K562 (cell line): ENCODE measurements around the gene IGFALS. TPM values are rescaled to one million over a fixed set of nuclear protein-coding genes. Genes with fewer than 3 reads are reported as not detected.

Experiments
- ATAC-seq: fragments of 200-7000 bp; cut with Tn5 transposase; 3 replicates; pipeline ENCODE4 v1.9.1; 2020; ENCODE audit warnings: moderate library complexity
- BruUV-seq: library from RNA; stranded (reverse); fragments of 400-500 nt; replicated peaks from 2 replicates; lab custom pipeline; 2021; lab: Mats Ljungman, UMichigan
- CTCF ChIA-PET: fragments of 300-600 bp; formaldehyde crosslinking; extraction: SDS; loops from one replicate; lab custom pipeline; 2021; ENCODE audit warnings: low intra/inter-chr PET ratio; lab: Yijun Ruan, JAX
- POLR2A ChIA-PET: fragments of 300-600, 350-650 bp; sonication (Branson Sonifier 250); formaldehyde crosslinking; extraction: SDS; loops from one replicate; lab custom pipeline; 2021; ENCODE audit warnings: antibody characterized with exemption, inconsistent platforms; lab: Yijun Ruan, JAX
- DNase-seq, 4 experiments: peaks; one replicate each; pipeline versions ENCODE4 v3.0.0 to v3.0.0-alpha.2; 2011 to 2018; ENCODE audit warnings: low spot score in 3 of 4, mixed read lengths in 3 of 4; ENCODE audit errors: extremely low read depth in 1 of 4
- FAIRE-seq: peaks from 2 replicates; lab custom pipeline; 2011; peaks lifted over from hg19 to GRCh38; lab: Jason Lieb, UNC
- H2AFZ ChIP-seq: 2 replicates; pipeline ENCODE4 v1.6.0; 2011; ENCODE audit warnings: low read depth, low read length, control low read depth, inconsistent platforms
- H3K27ac ChIP-seq: fragments of 200-600 bp; 3 replicates; pipeline ENCODE4 v1.8.0; 2011; ENCODE audit warnings: low read depth, mild to moderate bottlenecking, control low read depth, inconsistent platforms, low read length, moderate library complexity, mixed read lengths; ENCODE audit errors: extremely low read depth
- H3K27me3 ChIP-seq, 2 experiments: fragments of 300-600 bp in 1 of 2; 2 replicates in 1 of 2; 3 replicates in 1 of 2; pipeline versions ENCODE4 v1.6.0 to v1.8.0; 2011; ENCODE audit warnings: inconsistent platforms in 2 of 2, low read length in 2 of 2, mild to moderate bottlenecking in 1 of 2, mixed read lengths in 1 of 2, moderate library complexity in 1 of 2; ENCODE audit not compliant: control insufficient read depth in 2 of 2, insufficient read depth in 2 of 2
- H3K36me3 ChIP-seq: fragments of 300-600 bp; 3 replicates; pipeline ENCODE4 v1.8.0; 2011; ENCODE audit warnings: mild to moderate bottlenecking, low read length, inconsistent platforms; ENCODE audit not compliant: control insufficient read depth, insufficient read depth
- H3K4me1 ChIP-seq, 2 experiments: fragments of 200-600 bp in 1 of 2; replicated peaks in 1 of 2; 2 replicates in 1 of 2; 3 replicates in 1 of 2; pipeline versions ENCODE4 v1.5.1 to v1.8.0; 2011; ENCODE audit warnings: inconsistent platforms in 2 of 2, low read length in 2 of 2, mild to moderate bottlenecking in 1 of 2, mixed read lengths in 1 of 2, moderate library complexity in 1 of 2; ENCODE audit not compliant: control insufficient read depth in 2 of 2, insufficient read depth in 2 of 2
- H3K4me2 ChIP-seq: 2 replicates; pipeline ENCODE4 v1.6.1; 2011; ENCODE audit warnings: low read length, control low read depth, inconsistent platforms, mixed read lengths; ENCODE audit not compliant: insufficient read depth
- H3K4me3 ChIP-seq: fragments of 200-600 bp; sonication (generic), shearing (Covaris generic); 2 replicates; pipeline ENCODE4 v1.5.1; 2016; ENCODE audit warnings: control low read depth, inconsistent platforms
- H3K79me2 ChIP-seq: fragments of 200-600 bp; 3 replicates; pipeline ENCODE4 v1.8.0; 2011; ENCODE audit warnings: low read length, inconsistent platforms; ENCODE audit not compliant: control insufficient read depth, insufficient read depth
- H3K9ac ChIP-seq, 2 experiments: 2 replicates each; pipeline versions ENCODE4 v1.6.0 to v1.6.1; 2011; ENCODE audit warnings: low read depth in 2 of 2, low read length in 2 of 2, control low read depth in 1 of 2, inconsistent platforms in 1 of 2, mild to moderate bottlenecking in 1 of 2, mixed read lengths in 1 of 2; ENCODE audit not compliant: insufficient read depth in 1 of 2
- H3K9me1 ChIP-seq: one replicate; pipeline ENCODE4 v1.6.0; 2011; ENCODE audit warnings: inconsistent platforms, mild to moderate bottlenecking, low read length, moderate library complexity; ENCODE audit not compliant: control insufficient read depth, insufficient read depth
- H3K9me3 ChIP-seq: replicated peaks from 2 replicates; pipeline ENCODE4 v1.5.1; 2011; ENCODE audit warnings: low read depth, low read length, inconsistent platforms; ENCODE audit not compliant: control insufficient read depth, insufficient read depth
- H4K20me1 ChIP-seq: replicated peaks from 2 replicates; pipeline ENCODE4 v1.6.1; 2011; ENCODE audit warnings: low read length, inconsistent platforms, mixed read lengths; ENCODE audit not compliant: control insufficient read depth, insufficient read depth
- POLR2G ChIP-seq: fragments of 200-400 bp; formaldehyde crosslinking; IDR thresholded peaks from 2 replicates; pipeline ENCODE4 v1.6.1; 2017; ENCODE audit warnings: low read depth, mild to moderate bottlenecking, antibody characterized with exemption, low read length, moderate library complexity
- PYGO2 ChIP-seq: fragments of 450-650 bp; IDR thresholded peaks from 2 replicates; pipeline ENCODE4 v1.6.1; 2016; ENCODE audit warnings: mild to moderate bottlenecking, missing genetic modification characterization, moderate library complexity, missing compliant biosample characterization
- SREBF2 ChIP-seq: sonication (generic); formaldehyde crosslinking; IDR thresholded peaks from 2 replicates; pipeline ENCODE4 v1.4.0; 2020; ENCODE audit warnings: mild to moderate bottlenecking, missing genetic modification reagents
- SRSF1 ChIP-seq: fragments of 200-400 bp; formaldehyde crosslinking; IDR thresholded peaks from 2 replicates; pipeline ENCODE4 v1.6.1; 2017; ENCODE audit warnings: mild to moderate bottlenecking, low read depth, low read length, moderate library complexity
- WGBS: fragments of 100-300 bp; shearing (Covaris generic); methylation state at CpG from one replicate; pipeline ENCODE4 v1.1.6; 2016; ENCODE audit warnings: low coverage, mixed read lengths; ENCODE audit not compliant: insufficient coverage; ENCODE audit errors: missing lambda C conversion rate; 5-methylcytosine and 5-hydroxymethylcytosine counted together
- in situ Hi-C: fragments of 300-500 bp; cut with MboI; formaldehyde crosslinking; loops from 4 replicates; pipeline ENCODE4 v1.15.0; 2018; ENCODE audit warnings: inconsistent platforms, mixed read lengths
- intact Hi-C: fragments of 100-400 bp; cut with micrococcal nuclease; formaldehyde crosslinking; loops from 2 replicates; pipeline ENCODE4 v1.14.2; 2022
- polyA plus RNA-seq, 8 experiments: library from polyadenylated mRNA; depleted of rRNA in 4 of 8; stranded (reverse) in 5 of 8; unstranded in 3 of 8; fragments of >200 nt; fragmentation: Nextera tagmentation in 2 of 8; fragmentation: Illumina TruSeq in 1 of 8; extraction: Ambion mirVana in 2 of 8; extraction: Trizol in 1 of 8; gene quantifications; 2 replicates each; pipeline versions ENCODE4 v1.2.1 to v1.2.3, GENCODE V29; 2011 to 2014; ENCODE audit warnings: inconsistent platforms in 1 of 8, missing spikeins in 1 of 8
- total RNA-seq, 7 experiments: library from RNA; depleted of rRNA in 6 of 7; stranded (reverse); fragments of >200 nt in 6 of 7; fragmentation: Illumina TruSeq in 2 of 7; extraction: Trizol in 2 of 7; gene quantifications; 2 replicates each; pipeline versions ENCODE4 v1.2.1 to v1.2.3, GENCODE V29; 2011 to 2021; ENCODE audit warnings: low replicate concordance in 1 of 7
- TF ChIP-seq, protein P1 (sequence below): fragments of 250-450 bp; sonication (Bioruptor Pico); IDR thresholded peaks from 2 replicates; pipeline ENCODE4 v1.8.0; 2022; ENCODE audit warnings: inconsistent platforms
- TF ChIP-seq, protein P2 (sequence below): fragments of 250-450 bp; sonication (Bioruptor Pico); IDR thresholded peaks from 2 replicates; pipeline ENCODE4 v1.5.1; 2021; ENCODE audit warnings: mild to moderate bottlenecking
- TF ChIP-seq, protein P3 (sequence below): fragments of 250-450 bp; sonication (Bioruptor Pico); IDR thresholded peaks from 2 replicates; pipeline ENCODE4 v1.5.0; 2022; ENCODE audit warnings: mild to moderate bottlenecking

IGFALS gene
- total and polyA plus RNA-seq, 9 of the 15 experiments (the other 6 are each of a cell fraction or from before 2014, with no cell fraction given) = not detected

DNA sequence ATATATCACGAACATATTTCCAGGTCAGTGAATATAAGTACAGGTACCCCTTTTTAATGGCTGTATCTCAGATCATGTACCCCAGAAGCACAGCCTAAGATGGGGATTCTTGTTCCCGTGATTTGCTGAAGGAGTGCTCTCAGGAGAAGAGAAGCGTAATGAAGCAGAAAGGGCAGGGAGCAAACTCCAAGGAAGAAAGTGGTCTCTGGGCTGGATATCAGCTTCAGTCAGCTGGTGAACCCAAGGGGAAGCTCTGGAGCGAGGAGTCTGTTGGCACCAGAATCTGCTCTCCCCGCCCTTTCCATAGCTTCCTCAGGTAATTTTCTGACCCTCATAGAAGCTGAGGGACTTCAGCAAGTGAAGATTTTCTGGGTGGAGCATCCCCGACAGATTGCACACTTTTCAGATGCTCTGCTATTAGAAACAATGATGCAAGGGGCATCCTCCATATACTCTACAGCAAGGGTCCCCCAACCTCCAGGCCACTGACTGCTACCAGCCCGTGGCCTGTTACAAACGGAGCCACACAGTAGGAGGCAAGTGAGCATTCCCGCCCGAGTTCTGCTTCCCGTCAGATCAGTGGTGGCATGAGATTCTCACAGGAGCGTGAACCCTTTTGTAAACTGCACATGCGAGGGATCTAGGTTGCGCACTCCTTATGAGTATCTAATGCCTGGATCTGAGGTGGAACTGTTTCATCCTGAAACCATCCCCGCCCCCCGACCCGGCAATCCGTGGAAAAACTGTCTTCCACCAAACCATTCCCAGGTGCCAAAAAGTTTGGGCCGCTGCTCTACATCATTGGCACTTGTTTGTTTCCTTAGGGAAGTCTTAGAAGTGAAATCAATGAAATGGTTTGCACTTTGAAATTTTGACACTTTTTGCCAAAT lies 37.9 kb upstream of the IGFALS start:
- no peak overlapping the region for H2AFZ ChIP-seq
- no peak overlapping the region for H3K4me2 ChIP-seq
- H3K36me3 ChIP-seq = peaks cover 16% of the 10 kb centered on the region; the same call in 2 of the 3 replicates
- H3K27ac ChIP-seq = no peak overlapping the region
- no peak for TF ChIP-seq SRSF1
- TF ChIP-seq, protein P1, sequence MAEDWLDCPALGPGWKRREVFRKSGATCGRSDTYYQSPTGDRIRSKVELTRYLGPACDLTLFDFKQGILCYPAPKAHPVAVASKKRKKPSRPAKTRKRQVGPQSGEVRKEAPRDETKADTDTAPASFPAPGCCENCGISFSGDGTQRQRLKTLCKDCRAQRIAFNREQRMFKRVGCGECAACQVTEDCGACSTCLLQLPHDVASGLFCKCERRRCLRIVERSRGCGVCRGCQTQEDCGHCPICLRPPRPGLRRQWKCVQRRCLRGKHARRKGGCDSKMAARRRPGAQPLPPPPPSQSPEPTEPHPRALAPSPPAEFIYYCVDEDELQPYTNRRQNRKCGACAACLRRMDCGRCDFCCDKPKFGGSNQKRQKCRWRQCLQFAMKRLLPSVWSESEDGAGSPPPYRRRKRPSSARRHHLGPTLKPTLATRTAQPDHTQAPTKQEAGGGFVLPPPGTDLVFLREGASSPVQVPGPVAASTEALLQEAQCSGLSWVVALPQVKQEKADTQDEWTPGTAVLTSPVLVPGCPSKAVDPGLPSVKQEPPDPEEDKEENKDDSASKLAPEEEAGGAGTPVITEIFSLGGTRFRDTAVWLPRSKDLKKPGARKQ (CRISPR knock-in tag) = no peak
- TF ChIP-seq, protein P2, sequence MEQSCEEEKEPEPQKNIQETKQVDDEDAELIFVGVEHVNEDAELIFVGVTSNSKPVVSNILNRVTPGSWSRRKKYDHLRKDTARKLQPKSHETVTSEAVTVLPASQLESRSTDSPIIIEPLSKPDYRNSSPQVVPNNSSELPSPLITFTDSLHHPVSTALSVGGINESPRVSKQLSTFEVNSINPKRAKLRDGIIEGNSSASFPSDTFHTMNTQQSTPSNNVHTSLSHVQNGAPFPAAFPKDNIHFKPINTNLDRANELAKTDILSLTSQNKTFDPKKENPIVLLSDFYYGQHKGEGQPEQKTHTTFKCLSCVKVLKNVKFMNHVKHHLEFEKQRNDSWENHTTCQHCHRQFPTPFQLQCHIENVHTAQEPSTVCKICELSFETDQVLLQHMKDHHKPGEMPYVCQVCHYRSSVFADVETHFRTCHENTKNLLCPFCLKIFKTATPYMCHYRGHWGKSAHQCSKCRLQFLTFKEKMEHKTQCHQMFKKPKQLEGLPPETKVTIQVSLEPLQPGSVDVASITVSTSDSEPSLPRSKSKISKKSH = no peak
- TF ChIP-seq SREBF2 (CRISPR knock-in tag) = no peak
- TF ChIP-seq PYGO2 = no peak
- TF ChIP-seq, protein P3, sequence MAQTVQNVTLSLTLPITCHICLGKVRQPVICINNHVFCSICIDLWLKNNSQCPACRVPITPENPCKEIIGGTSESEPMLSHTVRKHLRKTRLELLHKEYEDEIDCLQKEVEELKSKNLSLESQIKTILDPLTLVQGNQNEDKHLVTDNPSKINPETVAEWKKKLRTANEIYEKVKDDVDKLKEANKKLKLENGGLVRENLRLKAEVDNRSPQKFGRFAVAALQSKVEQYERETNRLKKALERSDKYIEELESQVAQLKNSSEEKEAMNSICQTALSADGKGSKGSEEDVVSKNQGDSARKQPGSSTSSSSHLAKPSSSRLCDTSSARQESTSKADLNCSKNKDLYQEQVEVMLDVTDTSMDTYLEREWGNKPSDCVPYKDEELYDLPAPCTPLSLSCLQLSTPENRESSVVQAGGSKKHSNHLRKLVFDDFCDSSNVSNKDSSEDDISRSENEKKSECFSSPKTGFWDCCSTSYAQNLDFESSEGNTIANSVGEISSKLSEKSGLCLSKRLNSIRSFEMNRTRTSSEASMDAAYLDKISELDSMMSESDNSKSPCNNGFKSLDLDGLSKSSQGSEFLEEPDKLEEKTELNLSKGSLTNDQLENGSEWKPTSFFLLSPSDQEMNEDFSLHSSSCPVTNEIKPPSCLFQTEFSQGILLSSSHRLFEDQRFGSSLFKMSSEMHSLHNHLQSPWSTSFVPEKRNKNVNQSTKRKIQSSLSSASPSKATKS = no peak
- no peak for TF ChIP-seq POLR2G
- no peaks in the 10 kb centered on the region for H3K9me3 ChIP-seq
- no peak overlapping the region for H3K9ac ChIP-seq
- in situ Hi-C loops (no loop called here), intact Hi-C loops (no loop called here)
- H3K9me1 ChIP-seq = no peaks in the 10 kb centered on the region
- ATAC-seq (no peak), DNase-seq (no peak), FAIRE-seq (no peak)
- BruUV-seq = no TSS peak
- WGBS = 90% methylated on average over 19 of the region's 19 CpGs
- CTCF ChIA-PET = no interaction called here
- peaks cover 9% of the 10 kb centered on the region for H4K20me1 ChIP-seq
- H3K4me3 ChIP-seq = no peak overlapping the region
- POLR2A ChIA-PET = no interaction called here
- H3K79me2 ChIP-seq = peaks cover 17% of the 10 kb centered on the region
- no peaks in the 10 kb centered on the region for H3K27me3 ChIP-seq
- peaks cover 29 to 33% of the 10 kb centered on the region in 2 experiments for H3K4me1 ChIP-seq
